GF-D8 (cell line): ENCODE data around the gene RNU5D-1.
A peak's percentile ranks its signal among the peaks of the same experiment; 100 is the strongest.
"Not testable (repeated sequence)": the region's sequence is repeated elsewhere in the genome, so short reads cannot be mapped to it uniquely, and the experiment has no call there.

Experiments used
- DNase-seq: peaks from one replicate; lab custom pipeline; 2025; lab: John Stamatoyannopoulos, UW

RNU5D-1 gene

DNA sequence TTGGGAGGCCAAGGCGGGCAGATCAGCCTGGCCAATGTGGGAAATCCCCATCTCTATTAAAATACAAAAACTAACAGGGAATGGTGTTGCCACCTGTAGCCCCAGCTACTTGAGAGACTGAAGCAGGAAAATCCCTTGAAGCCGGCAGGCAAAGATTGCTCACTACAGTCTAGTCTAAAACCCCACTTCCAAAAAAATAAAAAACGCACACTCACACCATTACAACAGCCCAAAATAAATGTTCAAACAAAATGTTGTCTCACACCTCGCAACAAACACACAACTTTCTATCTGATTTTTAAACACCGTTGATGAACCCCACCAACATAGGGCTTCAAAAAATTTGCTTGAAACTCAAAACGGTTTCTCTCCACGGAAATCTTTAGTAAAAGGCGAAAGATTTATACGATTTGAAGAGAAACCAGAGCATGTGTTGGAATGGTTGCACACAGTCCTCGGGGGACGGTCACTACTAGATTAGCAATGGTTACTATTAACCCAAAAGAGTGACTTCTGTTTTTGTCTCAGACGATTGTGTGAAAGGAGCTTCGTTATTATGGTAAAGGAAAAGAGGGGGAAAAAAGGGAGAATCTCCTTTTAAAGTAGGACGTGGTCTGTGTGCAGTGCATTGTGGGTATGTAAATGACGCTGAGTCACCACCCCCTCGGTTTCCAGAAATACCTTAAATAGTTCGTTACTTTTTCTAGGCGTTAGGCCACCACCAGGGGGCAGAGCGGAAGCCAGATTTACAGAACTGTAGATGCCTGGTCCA lies at the start of gene RNU5D-1:
RNU5D-1 (minus strand) TSS at position 430 of the 772 bp plus-strand sequence.
- peak; percentile 91 for DNase-seq

- DNase-seq: no peak
These were observed 49.7 kb upstream of the RNU5D-1 start for GRCh38 chr1:44780583-44781121.

DNA sequence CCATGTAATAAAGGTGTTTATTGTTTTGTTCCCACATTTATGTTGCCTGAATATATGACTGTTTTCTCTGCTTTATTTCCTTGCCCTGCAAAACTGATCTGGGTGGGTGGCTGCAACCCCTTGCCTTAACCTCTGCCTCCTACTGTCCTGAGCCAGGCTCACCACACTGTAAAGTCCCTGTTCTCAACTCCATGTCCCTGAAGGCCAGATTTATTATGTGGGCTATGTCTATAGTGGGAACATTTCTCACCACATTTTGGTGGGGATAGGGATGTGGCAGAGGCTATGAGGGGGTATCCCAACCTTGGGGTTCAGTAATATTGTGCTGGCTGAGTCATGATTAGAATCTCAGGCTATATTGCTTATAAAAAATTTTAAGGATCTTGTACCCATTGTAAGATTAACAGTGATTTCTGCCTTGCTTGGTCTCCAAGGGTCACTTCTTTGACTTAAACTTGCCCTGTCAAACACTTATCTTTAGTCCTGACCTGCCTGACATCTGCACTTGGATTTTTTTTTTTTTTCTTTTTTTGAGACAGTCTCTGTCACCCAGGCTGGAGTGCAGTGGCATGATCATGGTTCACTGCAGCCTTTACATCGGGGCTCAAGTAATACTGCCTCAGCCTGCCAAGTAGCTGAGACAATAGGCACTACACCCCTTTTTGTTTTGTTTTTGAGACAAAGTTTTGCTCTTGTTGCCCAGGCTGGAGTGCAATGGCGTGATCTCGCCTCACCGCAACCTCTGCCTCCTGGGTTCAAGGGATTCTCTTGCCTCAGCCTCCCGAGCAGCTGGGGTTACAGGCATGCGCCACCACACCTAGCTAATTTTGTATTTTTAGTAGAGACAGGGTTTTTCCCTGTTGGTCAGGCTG lies 48.0 kb upstream of the RNU5D-1 start:
- DNase-seq: no peak

- DNase-seq: no peak
These were observed 47.1 kb upstream of the RNU5D-1 start for GRCh38 chr1:44777969-44778635.

GRCh38 chr1:44777547-44777946 lies 46.6 kb upstream of the RNU5D-1 start:
- no peak for DNase-seq

DNA sequence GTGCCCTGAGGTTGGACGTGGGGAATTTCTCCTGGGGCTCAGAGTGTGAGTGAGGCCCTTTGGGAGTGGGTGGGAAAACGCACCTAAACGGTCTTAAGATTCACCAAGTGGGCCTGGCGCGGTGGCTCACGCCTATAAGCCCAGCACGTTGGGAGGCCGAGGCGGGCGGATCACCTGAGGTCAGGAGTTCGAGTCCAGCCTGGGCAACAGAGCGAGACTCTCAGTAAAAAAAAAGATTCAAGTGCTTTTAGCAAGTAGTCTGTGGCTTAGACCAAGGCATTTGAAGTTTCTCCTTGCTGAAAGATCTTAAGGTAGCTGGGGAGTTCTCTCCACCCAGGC lies 45.7 kb upstream of the RNU5D-1 start:
- no peak for DNase-seq

GRCh38 chr1:44775930-44776729 lies 45.2 kb upstream of the RNU5D-1 start:
- no peak for DNase-seq

GRCh38 chr1:44775078-44775929 lies 44.3 kb upstream of the RNU5D-1 start, which contains the start of gene RPS8:
TSS of gene RPS8 (plus strand) at chr1:44775540. CDS start at chr1:44775597, 57 bp downstream.
- DNase-seq: peak; percentile 75

- not testable (repeated sequence) for DNase-seq
These were observed 35.5 kb upstream of the RNU5D-1 start for GRCh38 chr1:44766421-44766820.

DNA sequence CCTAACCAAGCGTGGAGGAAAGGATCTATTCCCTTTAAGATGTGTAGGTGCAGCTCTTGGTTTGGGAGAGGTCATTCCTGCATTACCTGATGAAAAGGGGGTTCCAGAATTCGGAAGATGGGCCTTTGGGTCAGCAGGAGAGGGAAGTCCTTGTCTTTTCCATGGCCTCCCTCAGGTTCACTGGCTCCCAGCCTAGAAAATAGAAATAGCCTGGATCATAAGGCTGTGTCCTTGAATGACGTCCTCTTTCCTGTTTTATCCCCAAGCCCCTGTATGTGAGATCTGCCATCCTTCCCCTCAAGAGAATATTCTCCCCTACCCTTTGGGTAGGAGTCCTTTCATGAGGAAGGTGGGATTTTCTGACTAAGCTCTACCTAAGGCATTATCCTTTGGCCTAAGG lies 29.9 kb upstream of the RNU5D-1 start:
- DNase-seq: no peak

- no peak for DNase-seq
These were observed 28.1 kb upstream of the RNU5D-1 start for GRCh38 chr1:44759077-44759476.

GRCh38 chr1:44757420-44757819 lies 26.4 kb upstream of the RNU5D-1 start:
- DNase-seq: no peak

DNA sequence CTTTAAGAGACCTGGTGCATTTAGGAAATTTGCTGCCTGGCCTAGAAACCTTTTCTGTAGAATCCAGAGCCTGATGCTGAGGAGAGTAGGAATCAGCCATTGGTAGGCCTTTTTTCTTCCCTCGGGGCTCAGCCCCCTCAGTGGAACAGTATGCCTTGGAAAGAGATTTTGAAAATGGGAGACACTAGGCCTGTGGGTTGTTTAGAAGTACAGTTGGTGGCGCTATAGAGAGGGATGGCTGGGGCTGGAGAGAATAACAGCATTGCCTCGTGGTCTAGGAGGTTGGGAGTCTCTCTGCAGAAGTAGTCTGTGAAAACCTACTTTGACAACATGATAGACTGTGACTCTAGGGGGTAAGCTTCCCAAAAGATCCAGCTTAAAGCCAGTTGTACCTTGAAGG lies 16.9 kb upstream of the RNU5D-1 start:
- no peak for DNase-seq

DNA sequence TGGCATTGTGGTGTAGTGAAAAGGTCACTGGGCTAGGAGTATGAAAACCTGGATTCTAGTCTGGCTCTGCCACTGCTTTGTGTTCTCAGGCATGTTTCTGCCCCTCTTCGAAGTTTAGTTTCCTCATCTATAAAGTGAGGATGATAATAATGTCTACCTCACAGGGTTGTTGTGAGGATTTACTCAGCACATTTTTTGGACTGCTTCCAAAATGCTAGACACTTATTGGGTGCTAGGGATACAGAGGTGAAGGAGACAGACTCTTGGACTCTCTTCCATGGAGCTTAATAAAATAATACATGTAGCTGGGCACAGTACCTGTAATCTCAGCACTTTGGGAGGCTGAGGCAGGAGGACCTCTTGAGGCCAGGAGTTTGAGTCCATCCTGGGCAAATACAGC lies 12.2 kb upstream of the RNU5D-1 start:
- no peak for DNase-seq

- DNase-seq: no peak
These were observed 9.2 kb upstream of the RNU5D-1 start for GRCh38 chr1:44740179-44740617.

- DNase-seq: peak; percentile 94
These were observed 8.6 kb upstream of the RNU5D-1 start, which contains the start of gene KIF2C for GRCh38 chr1:44739307-44740178. TSS of gene KIF2C (plus strand) at chr1:44739837. CDS start at chr1:44739933, 96 bp downstream.

GRCh38 chr1:44738953-44739306 lies 8.0 kb upstream of the RNU5D-1 start:
- not testable (repeated sequence) for DNase-seq

DNA sequence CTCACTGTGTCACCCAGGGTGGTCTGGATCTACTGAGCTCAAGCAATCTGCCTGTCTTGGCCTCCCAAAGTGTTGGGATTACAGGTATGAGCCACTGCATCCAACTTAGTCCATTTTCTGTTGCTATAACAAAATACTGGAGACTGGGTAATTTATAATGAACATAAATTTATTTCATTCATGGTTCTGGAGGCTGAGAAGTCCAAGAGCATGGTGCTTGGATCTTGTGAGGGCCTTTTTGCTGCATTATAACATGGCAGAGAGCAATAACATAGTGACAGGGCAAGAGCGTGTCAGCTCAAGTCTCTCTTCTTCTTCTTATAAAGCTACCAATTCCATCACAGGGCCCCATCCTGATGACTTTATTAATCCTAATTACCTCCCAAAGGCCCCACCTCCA lies 5.0 kb upstream of the RNU5D-1 start:
- DNase-seq: no peak

DNA sequence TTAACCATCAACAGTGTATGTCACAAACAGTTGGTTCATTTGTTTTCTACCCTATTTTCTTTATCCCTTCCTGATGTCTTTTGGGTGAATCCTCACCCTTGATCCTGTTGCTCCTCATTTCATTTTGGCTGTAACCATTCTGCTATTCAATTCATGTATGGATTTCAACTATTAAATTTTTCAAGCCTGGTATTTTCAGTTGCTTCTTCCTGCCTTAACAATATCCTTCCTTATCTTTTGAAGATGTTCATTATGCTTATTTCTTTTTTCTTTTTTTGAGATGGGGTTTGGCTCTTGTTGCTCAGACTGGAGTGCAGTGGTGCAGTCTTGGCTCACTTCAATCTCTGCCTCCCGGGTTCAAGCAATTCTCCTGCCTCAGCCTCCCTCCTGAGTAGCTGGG lies 2.8 kb upstream of the RNU5D-1 start:
- no peak for DNase-seq
